CD4-positive, alpha-beta T cell treated with Interleukin-15 for 4 hours (primary cell): Measurements from ENCODE around the gene PARD3.
"Not testable (repeated sequence)": the region's sequence is repeated elsewhere in the genome, so short reads cannot be mapped to it uniquely, and the experiment has no call there.

ENCODE experiments used
- DNase-seq: peaks from one replicate; pipeline ENCODE4 v3.0.0-alpha.2; 2020; ENCODE audit warnings: low spot score

PARD3 gene

GRCh38 chr10:34648919-34649318 lies 166.2 kb downstream of the PARD3 start:
- no peak for DNase-seq

- no peak for DNase-seq
These were observed 166.9 kb downstream of the PARD3 start for GRCh38 chr10:34647875-34648865.

- no peak for DNase-seq
These were observed 167.9 kb downstream of the PARD3 start for GRCh38 chr10:34647160-34647559.

- no peak for DNase-seq
These were observed 168.8 kb downstream of the PARD3 start for GRCh38 chr10:34646331-34646730.

- DNase-seq, result not testable (repeated sequence)
These were observed 170.3 kb downstream of the PARD3 start for GRCh38 chr10:34644815-34645214.

GRCh38 chr10:34644224-34644623 lies 170.9 kb downstream of the PARD3 start:
- no peak for DNase-seq

- DNase-seq, result no peak
These were observed 171.5 kb downstream of the PARD3 start for GRCh38 chr10:34643620-34644019.

- DNase-seq, result no peak
These were observed 173.1 kb downstream of the PARD3 start for GRCh38 chr10:34641913-34642558.

- DNase-seq, result no peak
These were observed 173.8 kb downstream of the PARD3 start for GRCh38 chr10:34641147-34641912.

- peak; percentile 65 for DNase-seq
These were observed 176.6 kb downstream of the PARD3 start for GRCh38 chr10:34638406-34639054.

GRCh38 chr10:34637418-34637911 lies 177.6 kb downstream of the PARD3 start:
- peak; percentile 58 for DNase-seq

- no peak for DNase-seq
These were observed 180.0 kb downstream of the PARD3 start for GRCh38 chr10:34635111-34635510.

GRCh38 chr10:34633374-34633773 lies 181.7 kb downstream of the PARD3 start:
- DNase-seq, result no peak

- no peak for DNase-seq
These were observed 186.0 kb downstream of the PARD3 start for GRCh38 chr10:34629084-34629483.

- DNase-seq, result no peak
These were observed 186.8 kb downstream of the PARD3 start for GRCh38 chr10:34628174-34628796.

- no peak for DNase-seq
These were observed 187.4 kb downstream of the PARD3 start for GRCh38 chr10:34627741-34628140.

GRCh38 chr10:34627331-34627730 lies 187.8 kb downstream of the PARD3 start:
- no peak for DNase-seq

GRCh38 chr10:34626158-34626880 lies 188.8 kb downstream of the PARD3 start:
- DNase-seq, result no peak

GRCh38 chr10:34624323-34625153 lies 190.6 kb downstream of the PARD3 start:
- DNase-seq, result no peak

- no peak for DNase-seq
These were observed 192.2 kb downstream of the PARD3 start for GRCh38 chr10:34622945-34623344.
